HG02870 (cell line): ENCODE results near the gene ZSWIM9.

Source experiments
- ATAC-seq: cut with Tn5 transposase; IDR thresholded peaks from one replicate; pipeline ENCODE4 v1.9.1; 2021; ENCODE audit warnings: mild to moderate bottlenecking, moderate library complexity; ENCODE audit not compliant: unreplicated experiment

Gene ZSWIM9

GRCh38 chr19:48169939-48170803 lies at the start of gene ZSWIM9, which contains the start of gene LIG1:
TSS of gene ZSWIM9 (plus strand) at chr19:48170680. CDS start at chr19:48171803, 1,123 bp downstream.
TSS of gene LIG1 (minus strand) at chr19:48170344. CDS start at chr19:48165566, 4,778 bp downstream.
- ATAC-seq: peak; percentile 73

GRCh38 chr19:48121066-48121465 lies 49.4 kb upstream of the ZSWIM9 start:
- ATAC-seq: no peak

- no peak for ATAC-seq
These were observed 48.5 kb upstream of the ZSWIM9 start for GRCh38 chr19:48121909-48122371.

GRCh38 chr19:48122421-48122820 lies 48.1 kb upstream of the ZSWIM9 start:
- ATAC-seq: no peak

GRCh38 chr19:48123907-48124651 lies 46.4 kb upstream of the ZSWIM9 start:
- ATAC-seq: no peak

GRCh38 chr19:48127561-48127960 lies 42.9 kb upstream of the ZSWIM9 start:
- no peak for ATAC-seq

- no peak for ATAC-seq
These were observed 37.4 kb upstream of the ZSWIM9 start for GRCh38 chr19:48133094-48133493.

- no peak for ATAC-seq
These were observed 35.1 kb upstream of the ZSWIM9 start for GRCh38 chr19:48135411-48135810.

GRCh38 chr19:48136547-48136946 lies 33.9 kb upstream of the ZSWIM9 start:
- ATAC-seq: no peak

- no peak for ATAC-seq
These were observed 33.1 kb upstream of the ZSWIM9 start for GRCh38 chr19:48137411-48137810.

GRCh38 chr19:48139053-48139452 lies 31.4 kb upstream of the ZSWIM9 start:
- no peak for ATAC-seq

GRCh38 chr19:48147597-48148175 lies 22.8 kb upstream of the ZSWIM9 start:
- ATAC-seq: no peak

GRCh38 chr19:48148576-48148975 lies 21.9 kb upstream of the ZSWIM9 start:
- ATAC-seq: no peak

- no peak for ATAC-seq
These were observed 21.1 kb upstream of the ZSWIM9 start for GRCh38 chr19:48149430-48149829.

- no peak for ATAC-seq
These were observed 17.9 kb upstream of the ZSWIM9 start for GRCh38 chr19:48152551-48152950.

GRCh38 chr19:48154003-48154402 lies 16.5 kb upstream of the ZSWIM9 start:
- ATAC-seq: no peak

- no peak for ATAC-seq
These were observed 12.2 kb upstream of the ZSWIM9 start for GRCh38 chr19:48158210-48158790.

GRCh38 chr19:48168689-48169088 lies 1.8 kb upstream of the ZSWIM9 start:
- no peak for ATAC-seq

GRCh38 chr19:48169578-48169938 lies 922 bp upstream of the ZSWIM9 start:
- ATAC-seq: no peak

- ATAC-seq: no peak
These were observed 402 bp downstream of the ZSWIM9 start for GRCh38 chr19:48170817-48171347.

- no peak for ATAC-seq
These were observed 1.2 kb downstream of the ZSWIM9 start for GRCh38 chr19:48171710-48172109.
